PFSK-1 (cell line): Measurements from ENCODE around the gene TNC.

ENCODE experiments used
- FOXP2 ChIP-seq: optimal IDR thresholded peaks from 2 replicates; pipeline ENCODE3; 2011; ENCODE audit warnings: borderline replicate concordance, control low read depth, inconsistent platforms; ENCODE audit not compliant: insufficient read depth; ENCODE audit errors: extremely low read length, extremely low read depth
- POLR2AphosphoS5 ChIP-seq: IDR thresholded peaks from 2 replicates; pipeline ENCODE4 v1.6.1; 2012; ENCODE audit warnings: low read depth, mild to moderate bottlenecking, control low read depth, low read length, moderate library complexity
- REST ChIP-seq, 2 experiments: IDR thresholded peaks; 2 replicates each; pipeline versions ENCODE4 v1.6.1 to v1.8.0; 2011 to 2012; ENCODE audit warnings: low read depth in 2 of 2, low read length in 2 of 2, control low read depth in 1 of 2, inconsistent platforms in 1 of 2, mild to moderate bottlenecking in 1 of 2, moderate library complexity in 1 of 2; ENCODE audit not compliant: insufficient read depth in 1 of 2
- SIN3A ChIP-seq: IDR thresholded peaks from 2 replicates; pipeline ENCODE4 v1.6.1; 2012; ENCODE audit warnings: mild to moderate bottlenecking, low read length, moderate library complexity, borderline replicate concordance; ENCODE audit not compliant: insufficient read depth
- TAF1 ChIP-seq: IDR thresholded peaks from 2 replicates; pipeline ENCODE4 v1.6.1; 2012; ENCODE audit warnings: low read length, control low read depth, borderline replicate concordance; ENCODE audit not compliant: insufficient read depth

Gene TNC

GRCh38 chr9:115079156-115079555, 38.8 kb downstream of the TNC start:
- no peak for TF ChIP-seq SIN3A
- TF ChIP-seq TAF1 = no peak
- TF ChIP-seq POLR2AphosphoS5 = no peak
- TF ChIP-seq REST (IDR thresholded peaks at IDR 0.05; ENCODE audit: insufficient read depth in 1 of 2, low read depth in 2 of 2, low read length in 2 of 2) = no peak

- TF ChIP-seq POLR2AphosphoS5 (no peak), REST (IDR thresholded peaks at IDR 0.05; ENCODE audit: insufficient read depth in 1 of 2, low read depth in 2 of 2, low read length in 2 of 2) (no peak), FOXP2 (no peak), TAF1 (no peak), SIN3A (no peak)
These were observed 44.5 kb downstream of the TNC start for GRCh38 chr9:115073456-115073855.

GRCh38 chr9:115071176-115071575, 46.8 kb downstream of the TNC start:
- TF ChIP-seq TAF1 = no peak
- TF ChIP-seq FOXP2 = no peak
- TF ChIP-seq REST (IDR thresholded peaks at IDR 0.05; ENCODE audit: insufficient read depth in 1 of 2, low read depth in 2 of 2, low read length in 2 of 2) = no peak
- TF ChIP-seq SIN3A = no peak
- no peak for TF ChIP-seq POLR2AphosphoS5

- TF ChIP-seq SIN3A (no peak), REST (IDR thresholded peaks at IDR 0.05; ENCODE audit: insufficient read depth in 1 of 2, low read depth in 2 of 2, low read length in 2 of 2) (no peak)
These were observed 48.2 kb downstream of the TNC start for GRCh38 chr9:115069771-115070170.

- TF ChIP-seq FOXP2 = no peak
- no peak for TF ChIP-seq TAF1
- no peak for TF ChIP-seq SIN3A
- TF ChIP-seq REST (IDR thresholded peaks at IDR 0.05; ENCODE audit: insufficient read depth in 1 of 2, low read depth in 2 of 2, low read length in 2 of 2) = no peak
- no peak for TF ChIP-seq POLR2AphosphoS5
These were observed 48.7 kb downstream of the TNC start for GRCh38 chr9:115069302-115069701.
